H9 (cell line): ENCODE results near the gene FSTL1. TPM values are rescaled to one million over a fixed set of nuclear protein-coding genes. Genes with fewer than 3 reads are reported as not detected.

Experiments
- DNase-seq: peaks from one replicate; pipeline ENCODE4 v3.0.0-alpha.2; 2017
- H2AFZ ChIP-seq: one replicate; pipeline ENCODE4 v1.6.1; 2013; ENCODE audit warnings: mild to moderate bottlenecking, low read length, control low read depth, moderate library complexity
- H2AK5ac ChIP-seq: 2 replicates; pipeline ENCODE4 v1.6.1; 2013; ENCODE audit warnings: low read length, control low read depth, mixed read lengths; ENCODE audit not compliant: insufficient read length
- H2BK120ac ChIP-seq: one replicate; pipeline ENCODE4 v1.6.1; 2013; ENCODE audit warnings: low read depth, mild to moderate bottlenecking, low read length, control low read depth, inconsistent platforms; ENCODE audit not compliant: poor library complexity, severe bottlenecking
- H2BK12ac ChIP-seq: 2 replicates; pipeline ENCODE4 v1.6.1; 2013; ENCODE audit warnings: low read length, control low read depth, mixed read lengths, low read depth; ENCODE audit not compliant: insufficient read length
- H2BK15ac ChIP-seq: 2 replicates; pipeline ENCODE4 v1.6.1; 2013; ENCODE audit warnings: low read depth, low read length, control low read depth
- H2BK20ac ChIP-seq: one replicate; pipeline ENCODE4 v1.6.1; 2013; ENCODE audit warnings: low read depth, mild to moderate bottlenecking, low read length, control low read depth, inconsistent platforms; ENCODE audit not compliant: poor library complexity, severe bottlenecking
- H2BK5ac ChIP-seq: 2 replicates; pipeline ENCODE4 v1.6.1; 2013; ENCODE audit warnings: low read length, control low read depth, mixed read lengths; ENCODE audit not compliant: insufficient read length
- H3K14ac ChIP-seq: 2 replicates; pipeline ENCODE4 v1.6.1; 2013; ENCODE audit warnings: low read length, control low read depth; ENCODE audit not compliant: insufficient read depth
- H3K18ac ChIP-seq: 2 replicates; pipeline ENCODE4 v1.6.1; 2013; ENCODE audit warnings: low read depth, mild to moderate bottlenecking, mixed read lengths, low read length, control low read depth; ENCODE audit not compliant: insufficient read length
- H3K23ac ChIP-seq: 2 replicates; pipeline ENCODE4 v1.6.1; 2013; ENCODE audit warnings: low read length, control low read depth, mixed read lengths, low read depth; ENCODE audit not compliant: insufficient read length
- H3K23me2 ChIP-seq: 2 replicates; pipeline ENCODE4 v1.6.1; 2013; ENCODE audit warnings: low read depth, mild to moderate bottlenecking, mixed read lengths, low read length, control low read depth; ENCODE audit not compliant: insufficient read length, poor library complexity, severe bottlenecking
- H3K27ac ChIP-seq: 2 replicates; pipeline ENCODE4 v1.5.1; 2013; ENCODE audit warnings: low read length, control low read depth, mixed read lengths, low read depth; ENCODE audit not compliant: insufficient read length
- H3K27me3 ChIP-seq: 2 replicates; pipeline ENCODE4 v1.6.1; 2013; ENCODE audit warnings: low read length, control low read depth, inconsistent platforms; ENCODE audit not compliant: insufficient read depth
- H3K4ac ChIP-seq: 2 replicates; pipeline ENCODE4 v1.6.1; 2013; ENCODE audit warnings: low read depth, mild to moderate bottlenecking, control low read depth, inconsistent platforms, low read length, moderate library complexity
- H3K4me1 ChIP-seq: 2 replicates; pipeline ENCODE4 v1.6.1; 2013; ENCODE audit warnings: low read length, control low read depth, inconsistent platforms; ENCODE audit not compliant: insufficient read depth
- H3K4me2 ChIP-seq: 2 replicates; pipeline ENCODE4 v1.6.1; 2013; ENCODE audit warnings: low read length, control low read depth, mixed read lengths; ENCODE audit not compliant: insufficient read length, insufficient read depth
- H3K56ac ChIP-seq: 2 replicates; pipeline ENCODE4 v1.6.1; 2013; ENCODE audit warnings: low read depth, mild to moderate bottlenecking, mixed read lengths, low read length, control low read depth; ENCODE audit not compliant: insufficient read length
- H3K79me1 ChIP-seq: 2 replicates; pipeline ENCODE4 v1.6.1; 2013; ENCODE audit warnings: low read depth, mild to moderate bottlenecking, moderate library complexity, low read length, control low read depth, inconsistent platforms; ENCODE audit not compliant: insufficient read depth, poor library complexity, severe bottlenecking
- H3K79me2 ChIP-seq: 2 replicates; pipeline ENCODE4 v1.6.1; 2013; ENCODE audit warnings: low read length, control low read depth, inconsistent platforms; ENCODE audit not compliant: insufficient read depth
- H3K9ac ChIP-seq: 2 replicates; pipeline ENCODE4 v1.6.1; 2013; ENCODE audit warnings: low read length, control low read depth, mixed read lengths; ENCODE audit not compliant: insufficient read length; ENCODE audit errors: extremely low read depth
- H3K9me3 ChIP-seq: one replicate; pipeline ENCODE4 v1.6.1; 2013; ENCODE audit warnings: low read depth, low read length, inconsistent platforms; ENCODE audit not compliant: control insufficient read depth
- H3T11ph ChIP-seq: one replicate; pipeline ENCODE4 v1.6.1; 2013; ENCODE audit warnings: mild to moderate bottlenecking, low read length, control low read depth, inconsistent platforms
- H4K20me1 ChIP-seq: one replicate; pipeline ENCODE4 v1.6.1; 2013; ENCODE audit not compliant: control insufficient read depth, insufficient read length, insufficient read depth
- H4K5ac ChIP-seq: 2 replicates; pipeline ENCODE4 v1.6.1; 2013; ENCODE audit warnings: low read depth, mild to moderate bottlenecking, mixed read lengths, low read length, control low read depth; ENCODE audit not compliant: insufficient read length
- H4K8ac ChIP-seq: replicated peaks from 2 replicates; pipeline ENCODE4 v1.6.1; 2013; ENCODE audit warnings: low read length, control low read depth, mixed read lengths, low read depth; ENCODE audit not compliant: insufficient read length
- H4K91ac ChIP-seq: 2 replicates; pipeline ENCODE4 v1.6.1; 2013; ENCODE audit warnings: low read depth, mild to moderate bottlenecking, moderate library complexity, mixed read lengths, low read length, control low read depth; ENCODE audit not compliant: insufficient read length
- H3K27ac Mint-ChIP-seq, 3 experiments: 2 replicates in 2 of 3; 3 replicates in 1 of 3; pipeline ENCODE4 v1.8.0; 2020 to 2021; ENCODE audit warnings: mixed read lengths in 3 of 3, mild to moderate bottlenecking in 1 of 3, moderate library complexity in 1 of 3
- H3K27me3 Mint-ChIP-seq: 2 replicates; pipeline ENCODE4 v1.8.0; 2021; ENCODE audit warnings: low read depth, mild to moderate bottlenecking, moderate library complexity, mixed read lengths
- H3K36me3 Mint-ChIP-seq, 3 experiments: 2 replicates in 2 of 3; 3 replicates in 1 of 3; pipeline ENCODE4 v1.8.0; 2020 to 2021; ENCODE audit warnings: low read depth in 3 of 3, mixed read lengths in 3 of 3; ENCODE audit not compliant: insufficient read depth in 1 of 3
- H3K4me1 Mint-ChIP-seq, 2 experiments: 2 replicates each; pipeline ENCODE4 v1.8.0; 2020; ENCODE audit warnings: mixed read lengths in 2 of 2
- H3K4me3 Mint-ChIP-seq, 2 experiments: 2 replicates in 1 of 2; 3 replicates in 1 of 2; pipeline ENCODE4 v1.8.0; 2020 to 2021; ENCODE audit warnings: mild to moderate bottlenecking in 2 of 2, mixed read lengths in 2 of 2, moderate library complexity in 1 of 2
- H3K9me3 Mint-ChIP-seq, 2 experiments: 2 replicates in 1 of 2; 3 replicates in 1 of 2; pipeline ENCODE4 v1.8.0; 2020; ENCODE audit warnings: mild to moderate bottlenecking in 2 of 2, mixed read lengths in 2 of 2, moderate library complexity in 1 of 2
- WGBS: extraction: QIAGEN DNeasy Blood & Tissue Kit; methylation state at CpG from one replicate; pipeline ENCODE4 v1.1.7; 2013; ENCODE audit warnings: missing lambda C conversion rate, low lambda C conversion rate, mixed read lengths; ENCODE audit not compliant: insufficient read length; ENCODE audit errors: extremely low coverage; 5-methylcytosine and 5-hydroxymethylcytosine counted together
- total RNA-seq: library from RNA; stranded (reverse); gene quantifications from 2 replicates; pipeline ENCODE4 v1.2.1, GENCODE V29; 2021
- TF ChIP-seq, protein P1 (sequence below): fragments of 200-600 bp; sonication (generic); conservative IDR thresholded peaks from 3 replicates; pipeline ENCODE4 v1.8.0; 2021; ENCODE audit warnings: antibody characterized with exemption, mild to moderate bottlenecking

The FSTL1 gene
- total RNA-seq, 1 experiment from 2014 or later = 326 TPM

GRCh38 chr3:120496278-120497002 lies 45.6 kb upstream of the FSTL1 start:
- WGBS = no CpG with 5 or more reads among the region's 3 CpGs
- Histone ChIP-seq H3K27me3 (no peaks in the 10 kb centered on the region), H3K23ac (no peak overlapping the region), H2BK12ac (no peak overlapping the region), H4K8ac (no peak overlapping the region), H2AK5ac (no peak overlapping the region), H3K79me2 (no peaks in the 10 kb centered on the region), H3K9ac (peak overlapping the region; percentile 37), H3K4me1 (peaks cover 3% of the 10 kb centered on the region; the same call in 1 of the 2 replicates), H4K5ac (no peak overlapping the region), H2BK120ac (no peak overlapping the region), H3K27ac (peak overlapping the region; percentile 61), H2BK5ac (no peak overlapping the region), H3K9me3 (no peaks in the 10 kb centered on the region), H3K14ac (no peak overlapping the region), H3K79me1 (no peaks in the 10 kb centered on the region), H3K18ac (no peak overlapping the region), H3K4ac (no peak overlapping the region), H4K91ac (no peak overlapping the region), H3K23me2 (no peaks in the 10 kb centered on the region), H4K20me1 (no peaks in the 10 kb centered on the region), H3K4me2 (no peak overlapping the region), H2BK20ac (no peak overlapping the region), H3T11ph (no peak overlapping the region), H3K56ac (no peak overlapping the region), H2BK15ac (no peak overlapping the region), H2AFZ (no peak overlapping the region)
- TF ChIP-seq, protein P1, sequence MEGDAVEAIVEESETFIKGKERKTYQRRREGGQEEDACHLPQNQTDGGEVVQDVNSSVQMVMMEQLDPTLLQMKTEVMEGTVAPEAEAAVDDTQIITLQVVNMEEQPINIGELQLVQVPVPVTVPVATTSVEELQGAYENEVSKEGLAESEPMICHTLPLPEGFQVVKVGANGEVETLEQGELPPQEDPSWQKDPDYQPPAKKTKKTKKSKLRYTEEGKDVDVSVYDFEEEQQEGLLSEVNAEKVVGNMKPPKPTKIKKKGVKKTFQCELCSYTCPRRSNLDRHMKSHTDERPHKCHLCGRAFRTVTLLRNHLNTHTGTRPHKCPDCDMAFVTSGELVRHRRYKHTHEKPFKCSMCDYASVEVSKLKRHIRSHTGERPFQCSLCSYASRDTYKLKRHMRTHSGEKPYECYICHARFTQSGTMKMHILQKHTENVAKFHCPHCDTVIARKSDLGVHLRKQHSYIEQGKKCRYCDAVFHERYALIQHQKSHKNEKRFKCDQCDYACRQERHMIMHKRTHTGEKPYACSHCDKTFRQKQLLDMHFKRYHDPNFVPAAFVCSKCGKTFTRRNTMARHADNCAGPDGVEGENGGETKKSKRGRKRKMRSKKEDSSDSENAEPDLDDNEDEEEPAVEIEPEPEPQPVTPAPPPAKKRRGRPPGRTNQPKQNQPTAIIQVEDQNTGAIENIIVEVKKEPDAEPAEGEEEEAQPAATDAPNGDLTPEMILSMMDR = no peak
- Mint-ChIP-seq H3K4me1 (peaks cover 33 to 38% of the 10 kb centered on the region in 2 experiments), H3K36me3 (peaks cover 7 to 16% (median 10%) of the 10 kb centered on the region in 3 experiments), H3K4me3 (no peak overlapping the region), H3K9me3 (peaks cover 12 to 14% of the 10 kb centered on the region in 2 experiments), H3K27me3 (no peaks in the 10 kb centered on the region), H3K27ac (no peak overlapping the region)
- no peak for DNase-seq
